ENCODE results near the gene MAP3K8.
"Not testable (repeated sequence)": the region's sequence is repeated elsewhere in the genome, so short reads cannot be mapped to it uniquely, and the experiment has no call there.

Gene MAP3K8

GRCh38 chr10:30447125-30447799 lies 13.3 kb downstream of the MAP3K8 start:
- DNase-seq (ENCODE audit: low read depth in 2 of 2), result no peak

- DNase-seq (ENCODE audit: low read depth in 2 of 2), result no peak
Observed at GRCh38 chr10:30448092-30448491, 14.1 kb downstream of the MAP3K8 start.

DNA sequence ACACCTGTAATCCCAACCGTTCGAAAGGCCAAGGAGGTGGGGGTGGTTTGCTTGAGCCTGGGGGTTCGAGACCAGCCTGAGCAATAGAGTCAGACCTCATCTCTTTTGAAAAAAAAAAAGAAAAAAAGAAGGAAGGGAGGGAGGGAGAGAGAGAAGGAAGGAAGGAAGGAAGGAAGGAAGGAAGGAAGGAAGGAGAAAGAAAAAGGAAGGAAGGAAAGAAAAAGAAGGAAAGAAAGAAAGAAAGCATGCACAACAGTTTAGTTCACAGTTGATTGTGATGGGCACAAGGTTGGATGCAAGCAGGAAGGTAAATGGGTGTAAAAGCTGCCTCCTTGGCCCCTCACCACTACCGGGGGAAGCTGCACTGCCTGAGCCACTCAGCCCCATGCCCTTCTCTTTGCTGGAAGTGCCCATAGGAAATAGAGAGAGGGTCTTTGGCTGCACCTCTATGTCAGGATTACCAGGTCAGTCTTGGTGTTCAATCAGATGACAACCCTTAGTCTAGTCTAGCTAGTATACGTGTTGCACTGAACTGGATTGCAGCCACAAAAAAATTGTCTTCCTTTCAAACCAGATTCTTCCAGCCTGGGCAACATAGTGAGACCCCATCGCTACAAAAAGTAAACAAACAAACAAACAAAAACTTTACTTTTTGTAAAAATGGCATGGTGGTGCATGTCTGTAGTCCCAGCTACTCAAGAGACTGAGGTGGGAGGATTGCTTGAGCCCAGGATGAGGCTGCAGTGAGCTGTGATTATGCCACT lies 20.0 kb downstream of the MAP3K8 start:
- DNase-seq (ENCODE audit: low read depth in 2 of 2), result no peak

DNA sequence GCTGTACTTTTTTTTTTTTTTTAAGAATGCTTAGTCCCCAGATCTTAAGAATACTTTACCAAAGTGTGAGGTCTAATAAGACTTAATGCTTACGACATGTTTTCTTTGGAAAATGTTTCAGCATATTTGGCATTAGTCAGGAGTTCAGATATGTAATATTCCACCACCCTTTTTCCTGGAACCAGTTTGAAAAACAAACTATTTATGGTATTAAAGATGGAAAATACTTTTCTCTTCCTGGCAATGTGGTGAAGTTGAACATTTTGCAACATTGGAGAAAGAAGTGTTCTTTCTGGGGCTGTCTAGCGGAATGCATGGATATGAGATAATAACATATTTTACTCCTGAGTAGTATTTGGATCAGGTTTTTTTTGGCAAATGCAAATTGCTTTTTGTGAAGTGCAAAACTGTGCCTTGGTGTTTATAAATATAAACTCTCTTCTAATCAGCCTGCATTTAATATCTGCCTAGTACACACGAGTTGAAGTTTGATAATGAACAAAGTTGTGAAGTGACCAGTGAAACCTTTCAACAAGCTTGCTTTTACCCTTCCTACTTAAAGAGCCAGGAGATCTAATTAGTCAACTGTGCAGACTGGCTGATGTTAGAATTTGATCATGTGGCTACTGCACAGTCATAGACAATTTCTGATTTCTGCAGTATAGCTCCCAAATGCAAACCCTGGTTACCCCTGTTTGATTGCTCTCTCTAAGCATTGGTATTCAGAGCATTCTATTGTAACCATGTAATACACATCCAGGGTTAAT lies 20.9 kb downstream of the MAP3K8 start:
- no peak for DNase-seq (ENCODE audit: low read depth in 2 of 2)

GRCh38 chr10:30455816-30456215 lies 21.8 kb downstream of the MAP3K8 start:
- DNase-seq (ENCODE audit: low read depth in 2 of 2), result no peak

DNA sequence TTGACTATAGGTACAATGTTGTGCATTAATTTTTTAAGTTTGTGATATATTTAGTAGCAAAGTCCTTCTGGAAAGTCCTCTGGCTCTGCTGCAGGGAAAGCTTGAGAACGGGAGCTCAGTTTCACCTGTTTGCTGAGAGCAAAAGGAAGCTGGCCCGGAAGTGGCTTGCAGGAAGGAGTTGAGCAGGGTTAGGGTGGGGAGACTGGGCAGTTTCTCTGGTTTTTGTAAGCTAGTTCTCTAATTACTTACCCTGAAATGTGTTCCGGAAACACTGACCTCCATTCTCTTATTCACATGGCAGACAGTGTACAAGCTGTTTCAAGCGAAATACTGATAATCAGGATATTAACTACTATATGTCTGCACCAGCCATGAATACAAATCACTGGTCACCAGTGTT lies 22.3 kb downstream of the MAP3K8 start:
- DNase-seq (ENCODE audit: low read depth in 2 of 2), result no peak

GRCh38 chr10:30459283-30459682 lies 25.3 kb downstream of the MAP3K8 start:
- DNase-seq (ENCODE audit: low read depth in 2 of 2), result no peak

- DNase-seq (ENCODE audit: low read depth in 2 of 2), result no peak
Observed at GRCh38 chr10:30460121-30460520, 26.1 kb downstream of the MAP3K8 start.

DNA sequence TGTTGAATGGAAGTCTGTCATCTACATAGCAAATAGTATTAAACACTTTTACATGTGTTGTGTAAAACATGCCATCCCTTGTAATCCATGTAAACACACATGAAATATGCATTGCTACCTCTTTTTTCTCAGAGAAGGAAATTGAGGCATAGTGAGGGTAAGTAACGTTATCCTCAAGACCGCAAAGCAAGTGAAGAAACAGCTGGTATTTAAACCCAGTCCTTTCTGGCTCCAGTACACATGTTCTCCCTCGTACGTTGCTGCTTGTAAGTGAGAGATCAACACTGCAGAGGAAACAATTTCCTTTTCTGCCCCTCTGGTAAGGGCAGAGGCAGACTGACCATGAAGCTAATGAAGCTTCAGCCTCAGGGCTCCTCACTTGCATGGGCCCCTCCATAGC lies 28.5 kb downstream of the MAP3K8 start:
- DNase-seq (ENCODE audit: low read depth in 2 of 2), result no peak

- no peak for DNase-seq (ENCODE audit: low read depth in 2 of 2)
Observed at GRCh38 chr10:30463944-30464451, 30.0 kb downstream of the MAP3K8 start.

GRCh38 chr10:30464675-30465074 lies 30.7 kb downstream of the MAP3K8 start:
- no peak for DNase-seq (ENCODE audit: low read depth in 2 of 2)

DNA sequence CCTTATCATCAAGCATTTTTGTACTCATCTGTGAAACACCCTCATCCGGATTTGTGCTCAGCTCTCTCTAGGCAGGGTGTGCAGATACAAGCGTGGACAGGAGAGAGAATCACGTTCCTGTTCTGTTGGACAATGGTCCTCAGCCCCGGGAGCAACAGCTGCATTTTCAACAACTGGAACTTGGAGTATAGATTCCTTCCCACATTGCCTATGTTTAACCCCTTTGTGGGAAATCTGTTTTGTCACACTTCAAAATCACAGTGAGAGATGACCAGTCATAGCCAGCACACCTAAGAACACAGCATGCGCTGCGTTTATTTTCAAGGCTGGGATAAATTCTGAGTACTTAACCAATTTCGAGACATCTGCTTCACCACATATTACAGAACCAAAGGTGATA lies 32.5 kb downstream of the MAP3K8 start:
- DNase-seq (ENCODE audit: low read depth in 2 of 2), result no peak

GRCh38 chr10:30467651-30468338 lies 33.8 kb downstream of the MAP3K8 start:
- DNase-seq (ENCODE audit: low read depth in 2 of 2), result no peak

DNA sequence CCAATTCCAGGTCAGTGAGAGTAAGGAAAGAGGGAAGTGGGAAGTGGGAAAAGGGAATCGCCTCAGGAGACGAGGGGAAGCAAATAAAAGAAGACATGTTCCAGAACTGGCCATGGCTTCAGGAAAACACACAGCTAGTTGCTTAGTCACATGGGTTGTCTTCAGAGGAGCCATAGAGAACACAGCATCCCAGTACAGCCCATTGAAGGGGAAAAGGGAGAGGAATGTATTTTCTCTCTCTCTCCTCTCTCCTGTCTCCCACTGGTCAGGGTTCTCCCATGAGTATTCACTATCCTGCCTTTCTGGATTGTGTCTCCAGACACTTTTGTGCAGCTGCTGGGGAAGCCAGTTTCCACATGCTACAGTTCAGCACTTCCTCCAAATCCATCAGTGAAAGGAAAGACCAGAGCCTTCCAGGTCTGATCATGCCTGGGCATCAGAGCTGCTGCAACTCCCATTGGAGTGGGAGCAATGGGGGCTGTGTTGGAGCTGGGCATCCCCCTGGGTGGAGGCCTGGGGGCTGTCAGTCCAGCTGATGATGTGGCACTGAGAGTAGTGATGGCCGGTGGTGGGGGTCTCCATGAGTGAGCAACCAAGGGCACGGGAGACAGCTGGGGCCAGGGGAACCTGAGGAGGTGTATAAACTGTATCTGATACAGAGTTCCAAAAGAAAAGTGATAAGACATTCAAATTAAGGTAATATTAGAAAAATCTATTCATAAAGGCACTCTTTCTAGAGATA lies 38.6 kb downstream of the MAP3K8 start:
- DNase-seq (ENCODE audit: low read depth in 2 of 2), result no peak

GRCh38 chr10:30475515-30475914 lies 41.5 kb downstream of the MAP3K8 start:
- DNase-seq (ENCODE audit: low read depth in 2 of 2), result not testable (repeated sequence)

DNA sequence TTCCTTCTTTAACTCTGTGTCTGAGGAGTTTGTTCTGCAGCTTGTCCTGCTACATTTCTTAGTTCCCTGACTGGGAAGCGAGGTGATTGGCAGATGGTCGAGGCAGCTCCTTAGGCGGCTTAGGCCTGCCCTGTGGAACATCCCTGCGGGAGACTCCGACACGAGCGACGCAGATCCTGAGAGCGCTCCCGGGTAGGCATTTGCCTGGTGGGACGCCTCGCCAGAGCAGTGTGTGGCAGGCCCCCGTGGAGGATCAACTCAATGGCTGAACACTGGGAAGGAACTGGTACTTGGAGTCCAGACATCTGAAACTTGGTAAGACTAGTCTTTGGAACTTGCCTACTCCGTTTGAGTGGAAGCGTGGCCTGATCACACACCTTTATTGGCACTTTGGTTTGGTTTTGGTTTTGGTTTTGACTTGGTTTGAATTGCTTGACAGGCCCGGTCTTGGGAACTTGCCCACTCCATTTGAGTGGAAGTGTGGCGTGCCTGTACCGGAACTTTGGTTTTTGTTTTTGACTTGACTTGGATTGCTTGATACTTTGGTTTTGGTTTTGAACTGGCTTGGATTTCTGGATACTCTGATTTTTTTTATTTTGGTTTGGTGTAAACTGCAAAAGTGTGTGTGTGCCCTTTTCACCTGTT lies 42.6 kb downstream of the MAP3K8 start:
- no peak for DNase-seq (ENCODE audit: low read depth in 2 of 2)

GRCh38 chr10:30479513-30479912 lies 45.5 kb downstream of the MAP3K8 start:
- not testable (repeated sequence) for DNase-seq (ENCODE audit: low read depth in 2 of 2)

DNA sequence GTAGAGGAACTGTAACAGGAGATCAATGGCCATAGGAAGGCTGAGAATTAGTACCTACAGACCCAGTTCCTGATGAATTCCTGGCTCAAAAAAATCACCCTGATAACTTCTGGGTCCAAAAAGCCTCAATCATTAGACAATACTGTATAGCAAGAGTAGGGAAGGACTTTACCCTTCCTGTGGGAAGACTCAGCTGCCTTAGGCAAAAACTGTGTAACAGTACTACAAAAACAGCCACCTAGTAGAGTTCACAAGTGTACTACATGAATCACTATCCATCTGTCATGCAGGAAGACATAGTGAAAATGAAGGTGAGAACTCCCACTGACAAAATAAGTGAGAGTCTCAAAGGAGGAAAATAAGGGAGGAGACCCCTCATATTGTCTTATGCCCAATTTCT lies 47.6 kb downstream of the MAP3K8 start:
- DNase-seq (ENCODE audit: low read depth in 2 of 2), result no peak

GRCh38 chr10:30488316-30488715 lies 54.3 kb downstream of the MAP3K8 start:
- DNase-seq (ENCODE audit: low read depth in 2 of 2), result no peak

- no peak for DNase-seq (ENCODE audit: low read depth in 2 of 2)
Observed at GRCh38 chr10:30489346-30489745, 55.4 kb downstream of the MAP3K8 start.
